Loucy (cell line): ENCODE measurements around the gene AP3S1.

ENCODE experiments used
- H2AFZ ChIP-seq: fragments of 200-600 bp; sonication (generic); 2 replicates; pipeline ENCODE4 v1.6.0; 2016; ENCODE audit warnings: antibody characterized with exemption, mild to moderate bottlenecking, low read length, moderate library complexity
- H3F3A ChIP-seq: fragments of 200-600 bp; 2 replicates; pipeline ENCODE4 v1.6.0; 2016; ENCODE audit warnings: antibody characterized with exemption, low read depth, mild to moderate bottlenecking
- H3K27me3 ChIP-seq: fragments of 200-600 bp; sonication (generic); 2 replicates; pipeline ENCODE4 v1.6.1; 2014; ENCODE audit warnings: low read length, mild to moderate bottlenecking; ENCODE audit not compliant: insufficient read depth, poor library complexity, severe bottlenecking
- H3K36me3 ChIP-seq: fragments of 200-600 bp; sonication (generic); 2 replicates; pipeline ENCODE4 v1.6.1; 2016; ENCODE audit warnings: low read length; ENCODE audit not compliant: insufficient read depth
- H3K4me1 ChIP-seq: fragments of 200-600 bp; sonication (generic); 2 replicates; pipeline ENCODE4 v1.5.1; 2014; ENCODE audit warnings: low read length, mild to moderate bottlenecking; ENCODE audit not compliant: insufficient read depth, poor library complexity, severe bottlenecking
- H3K4me2 ChIP-seq: fragments of 200-600 bp; sonication (generic); 2 replicates; pipeline ENCODE4 v1.6.0; 2014; ENCODE audit warnings: antibody characterized with exemption, low read length, low read depth, mild to moderate bottlenecking; ENCODE audit not compliant: poor library complexity, severe bottlenecking
- H3K4me3 ChIP-seq: fragments of 200-600 bp; sonication (generic); 2 replicates; pipeline ENCODE4 v1.5.1; 2014; ENCODE audit warnings: low read length, mild to moderate bottlenecking, mixed read lengths; ENCODE audit not compliant: poor library complexity, severe bottlenecking
- H3K79me2 ChIP-seq: fragments of 200-600 bp; sonication (generic); 2 replicates; pipeline ENCODE4 v1.6.1; 2014; ENCODE audit warnings: low read length; ENCODE audit not compliant: insufficient read depth
- H3K9ac ChIP-seq: fragments of 200-600 bp; sonication (generic); 2 replicates; pipeline ENCODE4 v1.6.0; 2014; ENCODE audit warnings: mild to moderate bottlenecking, low read depth, low read length, moderate library complexity; ENCODE audit not compliant: poor library complexity, severe bottlenecking
- H3K9me2 ChIP-seq: fragments of 200-600 bp; sonication (generic); replicated peaks from 2 replicates; pipeline ENCODE4 v1.6.1; 2016; ENCODE audit warnings: low read depth, low read length, mixed read lengths
- H3K9me3 ChIP-seq: fragments of 200-600 bp; sonication (generic); 2 replicates; pipeline ENCODE4 v1.6.1; 2014; ENCODE audit warnings: mild to moderate bottlenecking, antibody characterized with exemption, low read length, low read depth; ENCODE audit not compliant: insufficient read depth
- H4K20me1 ChIP-seq: fragments of 200-600 bp; sonication (generic); 2 replicates; pipeline ENCODE4 v1.6.0; 2014; ENCODE audit warnings: antibody characterized with exemption, low read length, mild to moderate bottlenecking; ENCODE audit not compliant: insufficient read depth, poor library complexity, severe bottlenecking
- CTCF ChIP-seq: fragments of 200-600 bp; sonication (generic); conservative IDR thresholded peaks from 2 replicates; pipeline ENCODE4 v1.5.1; 2014; ENCODE audit warnings: mild to moderate bottlenecking, antibody characterized with exemption, low read length
- EZH2phosphoT487 ChIP-seq: fragments of 200-600 bp; IDR thresholded peaks from 2 replicates; pipeline ENCODE4 v1.6.1; 2018; ENCODE audit warnings: antibody characterized with exemption, mild to moderate bottlenecking, moderate library complexity, borderline replicate concordance

The AP3S1 gene

GRCh38 chr5:115888027-115888426 lies 46.3 kb downstream of the AP3S1 start:
- Histone ChIP-seq H4K20me1 (peaks cover 2% of the 10 kb centered on the region), H3K4me3 (no peak overlapping the region), H3K4me2 (no peak overlapping the region), H3K79me2 (no peaks in the 10 kb centered on the region), H3K36me3 (no peaks in the 10 kb centered on the region), H3K9ac (no peak overlapping the region), H3K9me2 (no peaks in the 10 kb centered on the region), H3K9me3 (no peaks in the 10 kb centered on the region), H3K4me1 (no peaks in the 10 kb centered on the region), H2AFZ (no peak overlapping the region), H3F3A (no peaks in the 10 kb centered on the region), H3K27me3 (no peaks in the 10 kb centered on the region)
- TF ChIP-seq CTCF (peak; percentile 40), EZH2phosphoT487 (no peak)

GRCh38 chr5:115892021-115892420 lies 50.3 kb downstream of the AP3S1 start:
- H3K79me2 ChIP-seq, result no peaks in the 10 kb centered on the region
- no peaks in the 10 kb centered on the region for H3F3A ChIP-seq
- no peaks in the 10 kb centered on the region for H3K36me3 ChIP-seq
- H3K4me1 ChIP-seq, result no peaks in the 10 kb centered on the region
- H2AFZ ChIP-seq, result no peak overlapping the region
- no peak for TF ChIP-seq EZH2phosphoT487
- TF ChIP-seq CTCF, result no peak
- no peak overlapping the region for H3K4me2 ChIP-seq
- peaks cover 2% of the 10 kb centered on the region for H4K20me1 ChIP-seq
- no peak overlapping the region for H3K9ac ChIP-seq
- H3K4me3 ChIP-seq, result no peak overlapping the region
- no peaks in the 10 kb centered on the region for H3K9me3 ChIP-seq
- H3K27me3 ChIP-seq, result no peaks in the 10 kb centered on the region
- H3K9me2 ChIP-seq, result no peaks in the 10 kb centered on the region

- no peaks in the 10 kb centered on the region for H3F3A ChIP-seq
- no peaks in the 10 kb centered on the region for H3K27me3 ChIP-seq
- no peaks in the 10 kb centered on the region for H3K79me2 ChIP-seq
- H4K20me1 ChIP-seq, result no peaks in the 10 kb centered on the region
- TF ChIP-seq EZH2phosphoT487 (no peak), CTCF (no peak)
- H3K9me3 ChIP-seq, result no peaks in the 10 kb centered on the region
- no peak overlapping the region for H3K4me3 ChIP-seq
- H2AFZ ChIP-seq, result no peak overlapping the region
- no peak overlapping the region for H3K4me2 ChIP-seq
- H3K4me1 ChIP-seq, result no peaks in the 10 kb centered on the region
- H3K9me2 ChIP-seq, result no peaks in the 10 kb centered on the region
- no peak overlapping the region for H3K9ac ChIP-seq
- H3K36me3 ChIP-seq, result no peaks in the 10 kb centered on the region
Measured at GRCh38 chr5:115894342-115894741, 52.6 kb downstream of the AP3S1 start.
